ENCODE data around the gene TBC1D21.

DNA sequence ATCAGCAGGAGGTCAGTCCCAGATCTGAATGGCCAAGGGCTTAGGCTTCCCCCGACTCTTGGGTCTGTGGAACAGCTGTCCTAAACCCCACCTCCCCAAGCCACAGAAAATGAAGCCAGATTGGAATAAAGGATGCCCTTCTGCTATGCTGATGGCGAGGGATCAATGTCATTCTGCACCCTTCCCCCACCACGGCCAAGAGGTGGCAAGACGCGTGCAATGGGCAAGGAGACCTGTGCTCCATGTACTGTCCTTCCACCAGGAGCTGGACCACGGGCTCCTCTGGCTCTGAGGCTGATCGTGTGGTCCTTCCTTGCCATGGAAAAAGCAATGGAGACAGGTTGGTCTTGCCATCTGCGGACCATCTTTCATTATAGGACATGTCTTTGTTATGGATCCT, 32.6 kb upstream of the TBC1D21 start:
- TF ChIP-seq, protein P1, sequence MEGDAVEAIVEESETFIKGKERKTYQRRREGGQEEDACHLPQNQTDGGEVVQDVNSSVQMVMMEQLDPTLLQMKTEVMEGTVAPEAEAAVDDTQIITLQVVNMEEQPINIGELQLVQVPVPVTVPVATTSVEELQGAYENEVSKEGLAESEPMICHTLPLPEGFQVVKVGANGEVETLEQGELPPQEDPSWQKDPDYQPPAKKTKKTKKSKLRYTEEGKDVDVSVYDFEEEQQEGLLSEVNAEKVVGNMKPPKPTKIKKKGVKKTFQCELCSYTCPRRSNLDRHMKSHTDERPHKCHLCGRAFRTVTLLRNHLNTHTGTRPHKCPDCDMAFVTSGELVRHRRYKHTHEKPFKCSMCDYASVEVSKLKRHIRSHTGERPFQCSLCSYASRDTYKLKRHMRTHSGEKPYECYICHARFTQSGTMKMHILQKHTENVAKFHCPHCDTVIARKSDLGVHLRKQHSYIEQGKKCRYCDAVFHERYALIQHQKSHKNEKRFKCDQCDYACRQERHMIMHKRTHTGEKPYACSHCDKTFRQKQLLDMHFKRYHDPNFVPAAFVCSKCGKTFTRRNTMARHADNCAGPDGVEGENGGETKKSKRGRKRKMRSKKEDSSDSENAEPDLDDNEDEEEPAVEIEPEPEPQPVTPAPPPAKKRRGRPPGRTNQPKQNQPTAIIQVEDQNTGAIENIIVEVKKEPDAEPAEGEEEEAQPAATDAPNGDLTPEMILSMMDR (conservative IDR thresholded peaks at IDR 0.05), result no peak
- no peak for TF ChIP-seq ZFX (IDR thresholded peaks at IDR 0.05)

Measured in C4-2B (cell line).